WI38 (cell line): Measurements from ENCODE around the gene PHACTR1.

ENCODE experiments used
- H3K4me3 ChIP-seq: 2 replicates; pipeline ENCODE4 v1.5.1; 2011; ENCODE audit warnings: low read depth, mild to moderate bottlenecking, control low read depth, low read length
- CTCF ChIP-seq: IDR thresholded peaks from 2 replicates; pipeline ENCODE4 v1.5.1; 2012; ENCODE audit warnings: low read depth, mild to moderate bottlenecking, control low read depth, low read length

The PHACTR1 gene

GRCh38 chr6:13178107-13178506 lies 461.5 kb downstream of the PHACTR1 start:
- TF ChIP-seq CTCF, result no peak
- H3K4me3 ChIP-seq, result no peak overlapping the region

- no peak for TF ChIP-seq CTCF
Measured at GRCh38 chr6:13180538-13180937, 464.0 kb downstream of the PHACTR1 start.

GRCh38 chr6:13181393-13181792 lies 464.8 kb downstream of the PHACTR1 start:
- TF ChIP-seq CTCF, result no peak
- no peak overlapping the region for H3K4me3 ChIP-seq

More at GRCh38 chr6:13180538-13180937, 464.0 kb downstream of the PHACTR1 start:
- no peak overlapping the region for H3K4me3 ChIP-seq

GRCh38 chr6:13183415-13184088 lies 467.0 kb downstream of the PHACTR1 start:
- no peak for TF ChIP-seq CTCF
- no peak overlapping the region for H3K4me3 ChIP-seq

GRCh38 chr6:13184089-13184468 lies 467.5 kb downstream of the PHACTR1 start:
- no peak overlapping the region for H3K4me3 ChIP-seq
- TF ChIP-seq CTCF, result no peak

- no peak overlapping the region for H3K4me3 ChIP-seq
- TF ChIP-seq CTCF, result no peak
Measured at GRCh38 chr6:13184547-13184946, 468.0 kb downstream of the PHACTR1 start.

GRCh38 chr6:13186861-13187260 lies 470.3 kb downstream of the PHACTR1 start:
- H3K4me3 ChIP-seq, result no peak overlapping the region
- no peak for TF ChIP-seq CTCF
